ENCODE measurements around the gene RAP1A. TPM values are rescaled to one million over a fixed set of nuclear protein-coding genes. Genes with fewer than 3 reads are reported as not detected.

RAP1A gene
- total RNA-seq, 2 experiments from 2014 or later: 182 to 214 TPM

- peaks cover 95% of the 10 kb centered on the region for H3K4me1 Mint-ChIP-seq
- DNase-seq: peak; percentile 34
- CTCF ChIA-PET: interaction anchor here (1.0 kb wide), 1 partner anchor 22 kb away, joined by 4 read pairs; the partner anchor contains the start of gene RAP1A
- peak overlapping the region; percentile 64 for H3K27ac Mint-ChIP-seq
- no peaks in the 10 kb centered on the region for H3K27me3 Mint-ChIP-seq
- no peaks in the 10 kb centered on the region for H3K9me3 Mint-ChIP-seq (ENCODE audit: low read depth)
- H3K36me3 Mint-ChIP-seq (ENCODE audit: low read depth): peaks cover 6% of the 10 kb centered on the region
- intact Hi-C loops (cut with DNase I, micrococcal nuclease): loop anchor here in 1 of 2 experiments (10.0 kb wide), 1 partner anchor 453 kb away; the partner anchor contains the start of genes CEPT1 and DRAM2
- no peak overlapping the region for H3K4me3 Mint-ChIP-seq
- no peak for ATAC-seq
- POLR2A ChIA-PET: no interaction called here
These were observed 22.2 kb upstream of the RAP1A start for GRCh38 chr1:111597426-111597825.

DNA sequence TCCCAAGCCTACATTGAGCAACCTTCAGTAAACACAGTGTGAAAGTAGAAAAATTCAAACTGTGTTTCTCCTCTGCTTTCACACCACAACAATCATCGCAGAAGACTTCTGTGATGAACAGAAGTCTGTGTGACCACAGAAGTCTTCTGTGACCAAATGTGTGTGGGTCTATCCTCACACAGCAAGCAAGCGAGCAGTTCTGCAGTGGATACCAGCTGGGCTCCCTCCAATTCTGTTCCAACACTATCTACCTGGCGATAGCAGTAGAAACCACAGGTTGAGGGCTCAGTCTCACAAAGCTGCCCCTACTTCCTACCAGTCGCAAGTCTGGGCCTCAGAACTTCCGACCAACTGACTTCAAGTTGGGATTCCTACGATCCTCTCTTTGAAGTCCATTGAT, 21.0 kb upstream of the RAP1A start:
- H3K9me3 Mint-ChIP-seq (ENCODE audit: low read depth): no peaks in the 10 kb centered on the region
- intact Hi-C loops (cut with DNase I, micrococcal nuclease): loop anchor here in 1 of 2 experiments (10.0 kb wide), 1 partner anchor 454 kb away; the partner anchor contains the start of genes CEPT1 and DRAM2
- H3K4me1 Mint-ChIP-seq: peaks cover 96% of the 10 kb centered on the region
- POLR2A ChIA-PET: no interaction called here
- peak overlapping the region; percentile 94 for H3K27ac Mint-ChIP-seq
- no peaks in the 10 kb centered on the region for H3K27me3 Mint-ChIP-seq
- CTCF ChIA-PET: interaction anchor here (1.0 to 1.8 kb wide), 6 partner anchors 12 to 82 kb away, joined by 3 to 5 read pairs (median 4); partner anchors contain the start of gene RAP1A
- peaks cover 6% of the 10 kb centered on the region for H3K36me3 Mint-ChIP-seq (ENCODE audit: low read depth)
- peak overlapping the region; percentile 48 for H3K4me3 Mint-ChIP-seq
- DNase-seq (peak; percentile 51), ATAC-seq (peak; percentile 21)

DNA sequence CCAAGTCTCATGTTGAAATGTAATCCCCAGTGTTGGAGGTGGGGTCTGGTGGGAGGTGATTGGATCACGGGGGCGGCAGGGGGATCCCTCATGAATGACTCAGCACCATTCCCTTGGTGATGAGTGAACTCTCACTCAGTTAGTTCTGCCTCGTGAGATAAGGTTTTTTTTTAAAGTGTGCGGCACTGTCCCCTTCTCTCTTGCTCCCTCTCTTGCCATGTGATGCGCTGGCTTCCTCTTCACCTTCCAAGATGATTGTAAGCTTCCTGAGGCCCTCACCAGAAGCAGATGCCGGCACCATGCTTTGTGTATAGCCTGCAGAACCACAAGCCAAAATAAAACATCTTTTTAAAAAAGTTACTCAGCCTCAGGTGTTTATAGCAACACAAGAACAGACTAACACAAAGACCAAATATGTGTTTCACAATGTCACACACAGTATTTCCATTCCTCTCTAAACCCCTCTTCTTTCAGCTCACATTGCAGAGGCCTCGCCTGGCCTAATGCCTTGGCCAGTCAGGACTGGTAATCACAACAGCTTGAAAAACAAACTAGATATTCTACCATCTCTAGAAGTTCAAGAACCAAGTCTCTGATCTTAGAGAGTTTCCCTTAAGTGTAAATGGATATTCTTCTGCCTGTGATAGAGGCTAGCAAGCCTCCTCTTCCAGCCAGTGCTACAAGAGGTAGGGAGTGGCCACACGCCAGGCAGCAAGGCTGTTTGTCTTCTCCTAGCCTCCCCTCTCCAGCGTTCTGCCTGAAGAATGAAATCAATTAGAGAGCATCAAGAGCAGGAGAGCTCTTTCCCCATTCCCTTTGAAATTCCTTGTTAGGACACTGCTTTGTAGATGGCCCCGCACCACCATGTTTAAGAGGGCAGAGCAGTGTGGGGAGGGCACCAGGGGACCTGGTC, 19.6 kb upstream of the RAP1A start:
- Mint-ChIP-seq H3K27ac (peak overlapping the region; percentile 96), H3K4me1 (peaks cover 98% of the 10 kb centered on the region), H3K9me3 (ENCODE audit: low read depth) (no peaks in the 10 kb centered on the region), H3K4me3 (peak overlapping the region; percentile 34), H3K27me3 (no peaks in the 10 kb centered on the region), H3K36me3 (ENCODE audit: low read depth) (peaks cover 6% of the 10 kb centered on the region)
- intact Hi-C loops (cut with DNase I, micrococcal nuclease): loop anchor here (1.0 to 10.0 kb wide), 7 partner anchors 8 to 953 kb away; partner anchors contain the start of genes CEPT1 (in 1 of the 2), DENND2D (in 1 of the 2), DRAM2 (in 1 of the 2) and RAP1A (in 1 of the 2)
- ATAC-seq (no peak), DNase-seq (peak; percentile 49)
- ChIA-PET POLR2A (interaction anchor here (0.6 to 1.4 kb wide), 6 partner anchors 8 to 721 kb away, joined by 3 to 9 read pairs (median 4); partner anchors contain the start of gene RAP1A), CTCF (interaction anchor here (1.0 to 4.9 kb wide), 7 partner anchors 9 to 92 kb away, joined by 3 to 35 read pairs (median 6); partner anchors contain the start of gene RAP1A)

GRCh38 chr1:111600886-111601386, 18.7 kb upstream of the RAP1A start:
- intact Hi-C loops (cut with DNase I, micrococcal nuclease): loop anchor here (1.0 to 5.0 kb wide), 7 partner anchors 8 to 954 kb away; partner anchors contain the start of genes DENND2D (in 1 of the 2) and RAP1A (in 1 of the 2)
- Mint-ChIP-seq H3K9me3 (ENCODE audit: low read depth) (no peaks in the 10 kb centered on the region), H3K36me3 (ENCODE audit: low read depth) (peaks cover 8% of the 10 kb centered on the region), H3K4me1 (peaks cover 98% of the 10 kb centered on the region), H3K27ac (peak overlapping the region; percentile 96), H3K4me3 (peak overlapping the region; percentile 6), H3K27me3 (no peaks in the 10 kb centered on the region)
- ATAC-seq (peak; percentile 49), DNase-seq (peak; percentile 66)
- CTCF ChIA-PET: interaction anchor here (0.7 to 4.9 kb wide), 10 partner anchors 9 to 93 kb away, joined by 3 to 35 read pairs (median 6); partner anchors contain the start of gene RAP1A
- POLR2A ChIA-PET: interaction anchor here (0.6 to 1.4 kb wide), 6 partner anchors 8 to 722 kb away, joined by 3 to 9 read pairs (median 4); partner anchors contain the start of gene RAP1A

GRCh38 chr1:111602302-111602701, 17.3 kb upstream of the RAP1A start:
- no peaks in the 10 kb centered on the region for H3K9me3 Mint-ChIP-seq (ENCODE audit: low read depth)
- H3K36me3 Mint-ChIP-seq (ENCODE audit: low read depth): peaks cover 8% of the 10 kb centered on the region
- H3K4me1 Mint-ChIP-seq: peaks cover 92% of the 10 kb centered on the region
- H3K4me3 Mint-ChIP-seq: peak overlapping the region; percentile 40
- peak overlapping the region; percentile 96 for H3K27ac Mint-ChIP-seq
- ChIA-PET CTCF (interaction anchor here (0.6 to 4.9 kb wide), 11 partner anchors 8 to 385 kb away, joined by 3 to 35 read pairs (median 11); partner anchors contain the start of gene RAP1A), POLR2A (interaction anchor here (1.2 to 2.5 kb wide), 4 partner anchors 9 to 95 kb away, joined by 4 to 19 read pairs (median 10); partner anchors contain the start of gene RAP1A)
- no peaks in the 10 kb centered on the region for H3K27me3 Mint-ChIP-seq
- DNase-seq (no peak), ATAC-seq (no peak)
- intact Hi-C loops (cut with DNase I, micrococcal nuclease): loop anchor here (1.0 to 5.0 kb wide), 4 partner anchors 29 to 955 kb away; partner anchors contain the start of gene DENND2D (in 1 of the 2)

DNA sequence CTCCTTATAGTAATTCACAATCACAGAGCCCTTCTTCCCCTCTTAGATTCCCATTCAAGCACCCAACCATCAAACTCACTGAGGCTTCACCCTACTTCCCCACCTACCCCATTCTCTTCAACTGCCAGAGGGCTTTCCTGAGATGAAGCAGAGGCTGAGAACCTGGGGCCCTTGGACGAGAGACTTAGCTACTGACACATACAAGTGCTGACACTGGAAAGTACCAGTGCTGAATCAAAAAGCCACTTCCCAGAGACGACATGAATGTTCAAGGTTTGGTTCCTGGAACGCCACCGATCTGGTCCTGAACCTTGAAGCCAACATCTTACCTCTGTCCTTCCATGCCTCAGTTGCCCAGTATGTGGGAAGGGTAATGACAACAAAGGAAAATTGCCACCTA, 16.6 kb upstream of the RAP1A start:
- CTCF ChIA-PET: interaction anchor here (0.9 to 4.9 kb wide), 12 partner anchors 9 to 386 kb away, joined by 3 to 35 read pairs (median 8); partner anchors contain the start of gene RAP1A
- Mint-ChIP-seq H3K4me1 (peaks cover 86% of the 10 kb centered on the region), H3K9me3 (ENCODE audit: low read depth) (no peaks in the 10 kb centered on the region), H3K4me3 (peak overlapping the region; percentile 40), H3K27ac (peak overlapping the region; percentile 96), H3K27me3 (no peaks in the 10 kb centered on the region), H3K36me3 (ENCODE audit: low read depth) (peaks cover 8% of the 10 kb centered on the region)
- DNase-seq (peak; percentile 75), ATAC-seq (peak; percentile 50)
- POLR2A ChIA-PET: interaction anchor here (1.2 to 2.5 kb wide), 4 partner anchors 10 to 95 kb away, joined by 4 to 19 read pairs (median 10); partner anchors contain the start of gene RAP1A
- intact Hi-C loops (cut with DNase I, micrococcal nuclease): loop anchor here (1.0 to 5.0 kb wide), 5 partner anchors 16 to 956 kb away; partner anchors contain the start of genes DENND2D (in 1 of the 2) and RAP1A (in 1 of the 2)

GRCh38 chr1:111603979-111604378, 15.6 kb upstream of the RAP1A start:
- peak; percentile 89 for DNase-seq
- ChIA-PET POLR2A (interaction anchor here (0.9 to 2.5 kb wide), 7 partner anchors 11 to 133 kb away, joined by 3 to 19 read pairs (median 5); no protein-coding TSS in a partner anchor), CTCF (interaction anchor here (0.5 to 4.9 kb wide), 13 partner anchors 10 to 151 kb away, joined by 3 to 35 read pairs (median 5); partner anchors contain the start of gene RAP1A)
- no peaks in the 10 kb centered on the region for H3K9me3 Mint-ChIP-seq (ENCODE audit: low read depth)
- H3K4me1 Mint-ChIP-seq: peaks cover 77% of the 10 kb centered on the region
- H3K36me3 Mint-ChIP-seq (ENCODE audit: low read depth): peaks cover 8% of the 10 kb centered on the region
- peak overlapping the region; percentile 96 for H3K27ac Mint-ChIP-seq
- H3K4me3 Mint-ChIP-seq: peak overlapping the region; percentile 40
- intact Hi-C loops (cut with DNase I, micrococcal nuclease): loop anchor here (1.0 to 5.0 kb wide), 6 partner anchors 12 to 957 kb away; partner anchors contain the start of genes DENND2D (in 1 of the 2) and RAP1A (in 1 of the 2)
- ATAC-seq: peak; percentile 81
- H3K27me3 Mint-ChIP-seq: no peaks in the 10 kb centered on the region

DNA sequence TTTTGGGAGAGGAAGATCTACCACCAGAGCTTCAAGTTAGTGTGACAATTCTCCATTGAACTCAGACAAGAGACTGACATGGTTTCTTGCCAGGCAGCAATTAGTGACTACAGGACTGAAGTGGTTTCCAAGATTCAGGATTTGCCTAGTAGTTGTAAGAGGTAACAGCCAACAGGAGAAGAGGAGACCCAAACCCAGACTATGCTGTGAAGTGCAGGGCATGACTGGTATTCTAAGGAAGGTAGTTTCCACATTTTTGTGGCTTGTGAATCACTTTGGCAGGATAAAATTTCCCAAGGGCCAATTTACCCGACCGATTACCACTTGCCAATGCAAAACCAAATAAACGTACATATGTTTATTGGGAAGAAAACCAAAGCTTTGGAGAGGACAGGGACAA, 14.7 kb upstream of the RAP1A start:
- ChIA-PET CTCF (interaction anchor here (0.6 to 4.9 kb wide), 9 partner anchors 11 to 645 kb away, joined by 3 to 35 read pairs (median 5); partner anchors contain the start of gene RAP1A), POLR2A (interaction anchor here (0.9 to 2.5 kb wide), 4 partner anchors 11 to 97 kb away, joined by 4 to 19 read pairs (median 10); no protein-coding TSS in a partner anchor)
- DNase-seq (no peak), ATAC-seq (no peak)
- peaks cover 2% of the 10 kb centered on the region for H3K36me3 Mint-ChIP-seq (ENCODE audit: low read depth)
- intact Hi-C loops (cut with DNase I, micrococcal nuclease): loop anchor here (1.0 to 5.0 kb wide), 5 partner anchors 11 to 958 kb away; partner anchors contain the start of gene DENND2D (in 1 of the 2)
- peak overlapping the region; percentile 96 for H3K27ac Mint-ChIP-seq
- H3K27me3 Mint-ChIP-seq: no peaks in the 10 kb centered on the region
- H3K4me3 Mint-ChIP-seq: peak overlapping the region; percentile 21
- no peaks in the 10 kb centered on the region for H3K9me3 Mint-ChIP-seq (ENCODE audit: low read depth)
- peaks cover 69% of the 10 kb centered on the region for H3K4me1 Mint-ChIP-seq

DNA sequence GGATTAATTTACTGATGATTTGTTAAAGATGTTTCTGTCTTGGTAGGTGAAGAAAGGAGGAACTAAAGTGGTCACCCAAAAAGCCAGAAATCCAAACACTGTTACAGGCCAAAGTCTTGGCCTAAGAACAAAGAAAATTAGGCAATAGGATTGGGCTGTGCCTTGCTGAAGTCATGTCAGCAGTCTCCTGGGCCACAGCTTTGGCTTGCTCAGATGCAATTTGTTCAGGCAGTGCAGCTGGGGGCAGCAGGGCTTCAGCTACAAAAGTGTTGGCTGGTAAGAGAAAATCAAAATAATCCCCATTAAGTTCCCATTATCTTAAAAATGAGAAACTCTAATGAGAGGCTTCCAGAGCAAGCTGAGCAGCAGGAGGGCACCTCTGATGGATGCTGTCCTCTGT, 14.0 kb upstream of the RAP1A start:
- CTCF ChIA-PET: interaction anchor here (0.6 to 3.4 kb wide), 5 partner anchors 10 to 98 kb away, joined by 3 to 16 read pairs (median 5); no protein-coding TSS in a partner anchor
- Mint-ChIP-seq H3K4me3 (no peak overlapping the region), H3K36me3 (ENCODE audit: low read depth) (peaks cover 2% of the 10 kb centered on the region), H3K27me3 (no peaks in the 10 kb centered on the region), H3K9me3 (ENCODE audit: low read depth) (no peaks in the 10 kb centered on the region), H3K4me1 (peaks cover 68% of the 10 kb centered on the region), H3K27ac (peak overlapping the region; percentile 81)
- ATAC-seq: no peak
- POLR2A ChIA-PET: interaction anchor here (0.6 to 1.4 kb wide), 2 partner anchors 13 to 258 kb away, joined by 5 to 15 read pairs; no protein-coding TSS in a partner anchor
- no peak for DNase-seq
- intact Hi-C loops (cut with DNase I, micrococcal nuclease): loop anchor here in 1 of 2 experiments (2.0 kb wide), 1 partner anchor 97 kb away; no protein-coding TSS in a partner anchor

All from activated CD4-positive, alpha-beta T cell treated with anti-CD3 and anti-CD28 coated beads for 36 hours (primary cell).